ENCODE data around the gene SMOC2. TPM values are rescaled to one million over a fixed set of nuclear protein-coding genes. Genes with fewer than 3 reads are reported as not detected.
"Not testable (repeated sequence)": the region's sequence is repeated elsewhere in the genome, so short reads cannot be mapped to it uniquely, and the experiment has no call there.

SMOC2 gene
- total RNA-seq, 1 donor from 2014 or later: not detected

DNA sequence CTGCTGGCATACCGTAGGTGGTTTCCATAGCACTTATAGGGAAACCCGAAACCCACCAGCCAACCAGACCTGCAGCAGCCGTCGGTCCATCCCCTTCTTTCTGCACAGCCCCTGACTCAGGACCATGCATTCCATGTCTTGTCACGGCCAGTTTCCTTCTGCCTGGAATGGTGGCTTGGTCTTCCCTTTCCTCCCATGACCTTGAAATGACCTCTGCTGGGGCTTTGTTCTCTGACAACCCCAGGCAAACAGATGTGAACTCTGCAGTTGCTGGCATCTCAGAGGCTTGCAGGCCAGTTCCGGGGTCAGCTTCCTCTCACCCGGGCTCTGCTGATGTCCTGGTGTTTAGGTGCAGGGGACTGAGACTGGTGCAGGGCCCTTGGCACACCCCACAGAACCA is 250.8 kb downstream of the SMOC2 start:
- Mint-ChIP-seq H3K9me3 (no peaks in the 10 kb centered on the region), H3K4me3 (no peak overlapping the region), H3K27me3 (ENCODE audit: insufficient read depth) (no peaks in the 10 kb centered on the region), H3K4me1 (ENCODE audit: low read depth) (no peaks in the 10 kb centered on the region), H3K36me3 (ENCODE audit: low read depth) (no peaks in the 10 kb centered on the region), H3K27ac (no peak overlapping the region)
- intact Hi-C loops (cut with micrococcal nuclease): no loop called here
- DNase-seq (ENCODE audit: low spot score): no peak

DNA sequence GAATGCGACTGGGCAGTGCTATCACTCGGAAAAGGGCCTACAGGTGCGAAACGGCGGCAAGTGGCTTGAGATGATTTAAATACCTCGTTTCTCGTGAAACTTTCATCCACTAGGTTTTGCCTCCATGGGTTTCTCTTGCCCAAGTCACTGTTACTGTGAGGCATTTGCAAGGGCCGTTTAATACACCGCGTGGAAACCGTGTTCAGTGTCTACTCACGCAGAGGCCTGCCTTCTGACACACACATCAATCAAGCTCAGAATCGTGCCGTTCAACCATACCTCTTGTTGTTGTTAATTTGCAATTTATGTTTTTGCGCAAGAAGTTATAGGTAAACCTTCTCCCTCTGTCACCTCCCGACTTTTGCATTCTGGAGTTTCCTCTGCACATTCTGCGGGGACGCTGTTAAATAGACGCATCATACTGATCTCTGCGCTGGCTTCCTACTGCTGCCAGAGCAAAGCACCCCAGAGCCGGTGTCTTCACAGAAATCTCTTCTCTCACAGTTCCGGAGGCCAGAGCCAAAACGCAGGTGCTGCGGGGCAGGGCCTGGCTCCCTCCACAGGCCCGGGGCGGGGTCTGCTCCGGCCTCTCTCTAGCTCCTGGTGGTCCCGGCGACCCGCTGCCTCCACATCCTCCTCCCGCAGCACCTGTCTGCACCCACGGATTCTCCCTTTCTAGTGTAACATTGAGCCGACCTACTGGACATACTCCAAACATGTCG is 251.4 kb downstream of the SMOC2 start:
- no peaks in the 10 kb centered on the region for H3K9me3 Mint-ChIP-seq
- intact Hi-C loops (cut with micrococcal nuclease): no loop called here
- no peak for DNase-seq (ENCODE audit: low spot score)
- H3K27ac Mint-ChIP-seq: no peak overlapping the region
- H3K36me3 Mint-ChIP-seq (ENCODE audit: low read depth): no peaks in the 10 kb centered on the region
- H3K4me1 Mint-ChIP-seq (ENCODE audit: low read depth): no peaks in the 10 kb centered on the region
- no peak overlapping the region for H3K4me3 Mint-ChIP-seq
- no peaks in the 10 kb centered on the region for H3K27me3 Mint-ChIP-seq (ENCODE audit: insufficient read depth)

DNA sequence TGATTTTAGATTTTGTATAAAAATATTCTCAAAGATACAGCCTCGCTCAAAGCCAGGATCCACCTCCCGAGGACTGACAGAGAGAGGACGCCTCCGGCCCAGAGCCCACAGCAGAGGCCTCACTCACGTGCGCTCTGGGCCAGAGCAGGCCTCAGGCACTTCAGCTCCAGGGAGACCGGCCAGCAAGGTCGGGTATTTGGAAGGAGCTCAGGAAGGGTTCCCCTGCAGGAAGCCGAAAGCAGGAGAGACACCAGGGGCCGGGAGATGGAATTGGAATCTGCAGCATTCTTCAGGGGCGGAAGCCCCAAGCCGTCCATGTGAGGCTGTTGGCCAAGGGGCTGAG is 251.9 kb downstream of the SMOC2 start:
- H3K4me1 Mint-ChIP-seq (ENCODE audit: low read depth); H3K4me3 Mint-ChIP-seq; DNase-seq (ENCODE audit: low spot score); H3K27ac Mint-ChIP-seq; intact Hi-C loops (cut with micrococcal nuclease); H3K36me3 Mint-ChIP-seq (ENCODE audit: low read depth); H3K27me3 Mint-ChIP-seq (ENCODE audit: insufficient read depth); H3K9me3 Mint-ChIP-seq: not testable (repeated sequence)

DNA sequence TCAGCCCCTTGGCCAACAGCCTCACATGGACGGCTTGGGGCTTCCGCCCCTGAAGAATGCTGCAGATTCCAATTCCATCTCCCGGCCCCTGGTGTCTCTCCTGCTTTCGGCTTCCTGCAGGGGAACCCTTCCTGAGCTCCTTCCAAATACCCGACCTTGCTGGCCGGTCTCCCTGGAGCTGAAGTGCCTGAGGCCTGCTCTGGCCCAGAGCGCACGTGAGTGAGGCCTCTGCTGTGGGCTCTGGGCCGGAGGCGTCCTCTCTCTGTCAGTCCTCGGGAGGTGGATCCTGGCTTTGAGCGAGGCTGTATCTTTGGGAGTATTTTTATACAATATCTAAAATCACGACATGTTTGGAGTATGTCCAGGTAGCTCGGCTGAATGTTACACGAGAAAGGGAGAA is 253.8 kb downstream of the SMOC2 start:
- intact Hi-C loops (cut with micrococcal nuclease); H3K27ac Mint-ChIP-seq; H3K4me3 Mint-ChIP-seq; H3K36me3 Mint-ChIP-seq (ENCODE audit: low read depth); H3K4me1 Mint-ChIP-seq (ENCODE audit: low read depth); H3K27me3 Mint-ChIP-seq (ENCODE audit: insufficient read depth); H3K9me3 Mint-ChIP-seq; DNase-seq (ENCODE audit: low spot score): not testable (repeated sequence)

DNA sequence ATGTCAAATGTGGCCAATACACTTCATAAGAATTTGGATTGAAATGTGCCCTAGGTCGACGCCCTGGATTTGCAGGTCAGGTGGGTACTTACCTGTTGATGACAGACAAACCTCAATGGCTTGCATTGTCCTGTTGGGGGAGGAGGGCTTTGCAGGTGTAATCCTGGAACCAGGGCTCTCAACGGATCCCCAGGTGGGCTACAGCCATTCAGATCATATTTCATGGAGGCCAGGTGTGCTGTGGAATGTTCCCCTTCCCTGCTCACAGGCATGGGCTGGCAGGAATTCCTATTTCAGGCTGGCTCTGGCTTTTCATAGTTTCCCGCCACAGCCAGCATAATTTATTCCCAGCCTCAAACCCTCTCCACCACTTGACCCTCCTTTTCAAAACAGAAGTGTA is 254.7 kb downstream of the SMOC2 start:
- no peaks in the 10 kb centered on the region for H3K27me3 Mint-ChIP-seq (ENCODE audit: insufficient read depth)
- DNase-seq (ENCODE audit: low spot score): no peak

DNA sequence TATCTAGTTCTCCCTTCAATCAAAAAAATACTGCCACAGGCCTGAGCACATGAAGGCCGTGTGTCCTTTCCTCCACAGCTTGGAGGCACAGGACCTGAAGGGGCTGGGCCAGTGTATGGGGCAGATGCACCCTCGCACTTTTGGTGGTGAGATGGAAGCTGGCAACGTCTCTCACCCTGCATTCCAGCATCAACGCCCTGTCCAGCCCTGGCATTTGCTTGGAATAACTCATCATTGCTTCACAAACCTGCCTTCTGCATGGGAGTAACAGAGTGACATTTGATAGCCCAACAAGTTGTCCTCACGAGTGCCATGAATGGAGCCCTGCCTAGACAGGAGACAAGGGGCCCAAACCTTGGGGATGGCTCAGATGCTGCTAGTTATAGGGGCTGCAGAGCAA is 257.9 kb downstream of the SMOC2 start:
- Mint-ChIP-seq H3K9me3 (no peaks in the 10 kb centered on the region), H3K27me3 (ENCODE audit: insufficient read depth) (no peaks in the 10 kb centered on the region), H3K36me3 (ENCODE audit: low read depth) (no peaks in the 10 kb centered on the region), H3K4me3 (no peak overlapping the region), H3K27ac (no peak overlapping the region), H3K4me1 (ENCODE audit: low read depth) (no peaks in the 10 kb centered on the region)
- DNase-seq (ENCODE audit: low spot score): no peak
- intact Hi-C loops (cut with micrococcal nuclease): no loop called here

More for the DNA sequence above, 254.7 kb downstream of the SMOC2 start:
- H3K9me3 Mint-ChIP-seq: no peaks in the 10 kb centered on the region
- H3K27ac Mint-ChIP-seq: no peak overlapping the region
- no peak overlapping the region for H3K4me3 Mint-ChIP-seq
- intact Hi-C loops (cut with micrococcal nuclease): no loop called here
- H3K4me1 Mint-ChIP-seq (ENCODE audit: low read depth): no peaks in the 10 kb centered on the region
- no peaks in the 10 kb centered on the region for H3K36me3 Mint-ChIP-seq (ENCODE audit: low read depth)

DNA sequence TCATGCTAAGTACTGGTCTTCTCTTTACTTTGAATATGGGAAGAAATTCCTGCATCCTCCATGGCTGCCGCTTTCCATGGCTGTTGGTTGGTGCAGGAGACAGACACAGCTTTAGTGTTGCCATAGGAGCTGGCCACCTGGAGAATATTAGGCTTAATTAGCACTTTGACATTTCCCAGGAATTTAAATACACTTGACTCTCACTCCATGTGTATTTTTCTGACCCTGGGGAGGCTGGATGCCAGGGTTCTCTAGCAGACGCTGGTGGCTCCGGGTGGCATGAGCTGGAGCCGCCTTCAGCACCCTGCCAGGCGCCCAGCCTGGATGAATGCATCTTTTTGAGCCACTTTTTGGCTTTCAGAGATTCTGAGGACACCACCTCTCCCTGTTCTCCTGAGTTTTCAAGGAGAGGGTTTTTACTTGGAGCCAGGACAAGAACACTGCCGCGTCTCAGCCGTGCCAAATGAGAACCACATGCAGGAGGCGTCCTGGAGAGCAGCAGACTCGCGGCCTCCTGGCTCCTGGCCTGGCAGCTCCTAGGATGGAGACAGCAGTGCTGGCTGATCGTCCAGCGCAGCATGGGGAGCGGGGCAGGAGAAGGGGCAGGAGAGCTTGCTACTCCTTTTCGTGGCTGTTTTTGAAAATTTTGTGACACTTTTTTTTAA is 258.8 kb downstream of the SMOC2 start:
- no peak for DNase-seq (ENCODE audit: low spot score)
- intact Hi-C loops (cut with micrococcal nuclease): no loop called here

DNA sequence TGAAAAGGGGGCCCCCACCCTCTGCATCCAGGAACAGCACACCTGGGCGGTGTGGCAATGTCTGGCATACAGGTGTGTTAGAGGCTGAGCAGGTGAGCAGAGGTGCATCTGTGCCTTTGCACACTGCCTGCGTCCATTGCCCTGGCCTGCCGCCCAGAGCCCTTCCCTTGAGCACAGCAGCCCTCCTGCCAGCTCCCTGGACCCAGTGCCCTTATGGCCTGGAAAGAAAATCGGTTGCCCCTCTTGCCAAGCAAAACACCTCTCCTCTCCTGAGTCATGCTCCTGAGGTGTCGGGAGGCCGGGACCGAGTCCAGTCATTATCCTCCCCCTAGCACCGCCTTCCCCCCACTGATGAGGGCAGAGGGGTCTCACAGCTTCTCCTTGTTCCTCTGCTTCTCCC is 259.9 kb downstream of the SMOC2 start:
- H3K4me1 Mint-ChIP-seq (ENCODE audit: low read depth): no peaks in the 10 kb centered on the region
- DNase-seq (ENCODE audit: low spot score): no peak
- no peak overlapping the region for H3K27ac Mint-ChIP-seq
- intact Hi-C loops (cut with micrococcal nuclease): no loop called here
- H3K9me3 Mint-ChIP-seq: no peaks in the 10 kb centered on the region
- H3K27me3 Mint-ChIP-seq (ENCODE audit: insufficient read depth): no peaks in the 10 kb centered on the region
- no peaks in the 10 kb centered on the region for H3K36me3 Mint-ChIP-seq (ENCODE audit: low read depth)
- no peak overlapping the region for H3K4me3 Mint-ChIP-seq

More for the DNA sequence above, 258.8 kb downstream of the SMOC2 start:
- no peaks in the 10 kb centered on the region for H3K27me3 Mint-ChIP-seq (ENCODE audit: insufficient read depth)
- no peak overlapping the region for H3K27ac Mint-ChIP-seq
- H3K36me3 Mint-ChIP-seq (ENCODE audit: low read depth): no peaks in the 10 kb centered on the region
- no peak overlapping the region for H3K4me3 Mint-ChIP-seq
- no peaks in the 10 kb centered on the region for H3K9me3 Mint-ChIP-seq
- H3K4me1 Mint-ChIP-seq (ENCODE audit: low read depth): no peaks in the 10 kb centered on the region

DNA sequence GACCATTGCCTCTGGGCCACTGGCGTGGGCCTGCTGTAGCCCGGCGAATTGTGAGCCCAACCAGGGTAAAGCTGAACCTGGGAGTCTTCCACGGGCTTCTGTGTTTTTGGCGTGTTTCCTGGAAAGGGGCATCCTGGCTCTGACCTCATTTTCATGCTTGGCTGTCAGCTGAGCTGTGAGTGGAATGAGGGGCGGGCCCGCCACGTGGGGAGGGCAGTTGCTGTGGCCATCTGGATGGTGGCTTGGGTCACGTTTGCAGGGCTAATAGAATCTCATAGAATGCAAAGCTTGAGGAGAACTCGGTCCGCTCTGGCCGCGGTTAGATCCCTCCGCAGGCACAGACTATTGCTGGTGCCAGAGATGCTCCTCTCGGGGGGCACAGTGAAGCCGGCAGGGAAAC is 263.0 kb downstream of the SMOC2 start:
- Mint-ChIP-seq H3K4me1 (ENCODE audit: low read depth) (no peaks in the 10 kb centered on the region), H3K9me3 (no peaks in the 10 kb centered on the region), H3K27ac (no peak overlapping the region), H3K4me3 (no peak overlapping the region), H3K27me3 (ENCODE audit: insufficient read depth) (no peaks in the 10 kb centered on the region), H3K36me3 (ENCODE audit: low read depth) (no peaks in the 10 kb centered on the region)
- intact Hi-C loops (cut with micrococcal nuclease): no loop called here
- DNase-seq (ENCODE audit: low spot score): no peak

DNA sequence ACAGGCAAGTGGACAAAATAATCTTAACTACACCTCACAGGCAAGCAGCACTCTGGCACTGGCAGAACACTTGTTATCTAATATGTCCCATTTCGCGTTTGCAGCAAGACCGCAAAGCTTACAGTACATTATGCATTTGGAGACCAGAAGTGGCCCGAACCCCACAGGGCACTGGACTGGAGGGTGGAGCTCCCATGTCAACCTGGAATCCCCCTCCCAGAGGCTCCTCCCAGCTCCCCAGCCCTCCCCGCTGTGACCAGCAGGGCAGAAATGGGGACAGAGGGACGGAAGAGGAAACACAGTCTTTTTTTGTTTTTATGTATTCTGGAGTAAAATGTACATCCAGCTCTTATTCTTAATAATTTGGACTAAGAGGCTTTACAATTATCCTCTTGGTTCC is 263.7 kb downstream of the SMOC2 start:
- intact Hi-C loops (cut with micrococcal nuclease): no loop called here
- H3K27me3 Mint-ChIP-seq (ENCODE audit: insufficient read depth): no peaks in the 10 kb centered on the region

DNA sequence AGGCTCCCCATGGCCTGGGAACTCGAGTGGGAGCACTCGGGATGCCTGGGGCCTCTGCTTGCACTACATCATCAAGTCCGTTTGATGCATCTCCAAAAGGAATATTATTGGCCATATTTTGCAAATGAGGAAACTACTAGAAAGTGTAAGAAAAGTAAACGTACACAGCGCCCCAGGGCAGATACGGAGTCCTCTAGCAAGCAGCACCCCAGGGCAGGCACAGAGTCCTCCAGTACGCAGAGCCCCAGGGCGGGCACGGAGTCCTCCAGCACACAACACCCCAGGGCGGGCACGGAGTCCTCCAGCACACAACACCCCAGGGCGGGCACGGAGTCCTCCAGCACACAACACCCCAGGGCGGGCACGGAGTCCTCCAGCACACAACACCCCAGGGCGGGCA is 264.3 kb downstream of the SMOC2 start:
- H3K27me3 Mint-ChIP-seq (ENCODE audit: insufficient read depth); H3K27ac Mint-ChIP-seq; H3K4me3 Mint-ChIP-seq; DNase-seq (ENCODE audit: low spot score); H3K4me1 Mint-ChIP-seq (ENCODE audit: low read depth); intact Hi-C loops (cut with micrococcal nuclease); H3K36me3 Mint-ChIP-seq (ENCODE audit: low read depth); H3K9me3 Mint-ChIP-seq: not testable (repeated sequence)

More for the DNA sequence above, 263.7 kb downstream of the SMOC2 start:
- Mint-ChIP-seq H3K4me3 (no peak overlapping the region), H3K36me3 (ENCODE audit: low read depth) (no peaks in the 10 kb centered on the region), H3K9me3 (no peaks in the 10 kb centered on the region), H3K4me1 (ENCODE audit: low read depth) (no peaks in the 10 kb centered on the region), H3K27ac (no peak overlapping the region)
- DNase-seq (ENCODE audit: low spot score): no peak

DNA sequence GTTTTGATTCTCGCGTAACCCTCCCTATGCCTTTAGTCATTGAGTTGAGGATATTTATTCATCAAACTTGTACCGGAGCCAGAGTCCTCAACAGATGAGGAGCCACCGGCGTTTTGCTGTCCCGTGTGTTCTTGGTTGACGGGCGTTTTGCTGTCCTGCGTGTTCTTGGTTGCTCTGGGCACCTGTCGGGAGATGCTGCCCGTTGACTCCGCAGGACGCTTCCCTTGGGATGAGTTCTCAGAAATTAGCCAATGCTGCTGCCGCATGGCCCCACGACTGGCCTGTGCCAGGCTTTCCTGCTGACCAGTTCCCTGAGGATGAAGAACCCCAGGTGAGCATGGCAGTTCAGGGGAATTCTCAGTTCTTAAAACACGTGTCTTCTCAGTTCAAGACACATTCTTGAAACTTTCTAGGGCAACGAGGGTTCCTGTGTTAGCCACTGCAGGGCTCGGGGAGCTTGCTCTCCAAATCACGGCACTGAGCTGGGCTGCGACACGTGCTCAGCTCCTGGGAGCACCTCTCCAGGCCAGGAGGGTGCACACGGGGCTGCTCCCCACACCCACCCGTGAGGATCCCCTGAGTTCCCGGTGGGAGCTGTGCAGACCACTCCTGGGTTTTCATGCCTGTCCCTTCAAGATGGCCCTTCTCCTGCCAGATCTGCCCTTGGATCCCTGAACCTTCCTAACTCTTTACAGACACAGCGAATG is 265.6 kb downstream of the SMOC2 start:
- Mint-ChIP-seq H3K9me3 (no peaks in the 10 kb centered on the region), H3K36me3 (ENCODE audit: low read depth) (no peaks in the 10 kb centered on the region), H3K27me3 (ENCODE audit: insufficient read depth) (no peaks in the 10 kb centered on the region), H3K4me1 (ENCODE audit: low read depth) (no peaks in the 10 kb centered on the region), H3K27ac (no peak overlapping the region), H3K4me3 (no peak overlapping the region)
- intact Hi-C loops (cut with micrococcal nuclease): no loop called here
- no peak for DNase-seq (ENCODE audit: low spot score)

DNA sequence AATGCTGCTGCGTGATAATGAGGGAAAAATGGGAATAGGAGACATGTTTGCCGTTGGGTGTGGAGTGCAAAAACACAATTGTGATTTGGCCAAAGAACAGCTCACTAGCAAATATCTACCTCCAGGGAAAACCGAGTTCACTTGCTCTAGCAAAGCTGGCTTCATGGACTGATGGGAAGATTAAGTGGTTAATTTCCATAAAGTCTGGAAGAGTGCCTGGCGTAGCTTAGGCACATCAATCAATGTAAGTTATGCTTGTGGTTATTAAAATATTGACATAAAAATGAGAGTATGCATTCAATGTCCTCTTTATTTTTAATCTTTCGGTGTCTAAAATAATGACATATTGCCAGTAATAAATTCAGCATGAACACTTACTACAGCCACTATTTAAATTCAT is 267.5 kb downstream of the SMOC2 start:
- Mint-ChIP-seq H3K4me3 (no peak overlapping the region), H3K9me3 (no peaks in the 10 kb centered on the region), H3K36me3 (ENCODE audit: low read depth) (no peaks in the 10 kb centered on the region), H3K27me3 (ENCODE audit: insufficient read depth) (no peaks in the 10 kb centered on the region), H3K27ac (no peak overlapping the region), H3K4me1 (ENCODE audit: low read depth) (no peaks in the 10 kb centered on the region)
- DNase-seq (ENCODE audit: low spot score): no peak
- intact Hi-C loops (cut with micrococcal nuclease): no loop called here
